Left renal pelvis (tissue), 4 donors: ENCODE measurements around the gene TESK2. TPM values are rescaled to one million over a fixed set of nuclear protein-coding genes. Genes with fewer than 3 reads are reported as not detected.

Experiments used
- DNase-seq, 4 donors: peaks; one replicate each; pipeline ENCODE4 v3.0.0-alpha.2; 2013; ENCODE audit warnings: low read depth in 4 of 4, low spot score in 3 of 4
- polyA plus RNA-seq, 4 donors: library from polyadenylated mRNA; unstranded; fragments of 120-200 nt; gene quantifications; one replicate each; pipeline ENCODE4 v1.2.1, GENCODE V29; 2013; ENCODE audit not compliant: insufficient read length in 4 of 4

The TESK2 gene
- polyA plus RNA-seq, 4 donors: 3.5 to 7.1 (median 6.2) TPM

GRCh38 chr1:45340816-45341466 lies 150.0 kb downstream of the TESK2 start:
- no peak for DNase-seq

GRCh38 chr1:45339789-45340558 lies 151.0 kb downstream of the TESK2 start, which contains the start of the genes MUTYH and TOE1:
Gene MUTYH (minus strand): TSS chr1:45340440. CDS start chr1:45334505, 5,935 bp downstream.
Gene TOE1 (plus strand): TSS chr1:45340170. CDS start chr1:45340253, 83 bp downstream.
- peak; percentile 73 to 77 (median 76) for DNase-seq

GRCh38 chr1:45337630-45338325 lies 153.2 kb downstream of the TESK2 start:
- no peak for DNase-seq

GRCh38 chr1:45335855-45336324 lies 155.1 kb downstream of the TESK2 start:
- DNase-seq: no peak

GRCh38 chr1:45334308-45335245 lies 156.4 kb downstream of the TESK2 start:
- no peak for DNase-seq

DNA sequence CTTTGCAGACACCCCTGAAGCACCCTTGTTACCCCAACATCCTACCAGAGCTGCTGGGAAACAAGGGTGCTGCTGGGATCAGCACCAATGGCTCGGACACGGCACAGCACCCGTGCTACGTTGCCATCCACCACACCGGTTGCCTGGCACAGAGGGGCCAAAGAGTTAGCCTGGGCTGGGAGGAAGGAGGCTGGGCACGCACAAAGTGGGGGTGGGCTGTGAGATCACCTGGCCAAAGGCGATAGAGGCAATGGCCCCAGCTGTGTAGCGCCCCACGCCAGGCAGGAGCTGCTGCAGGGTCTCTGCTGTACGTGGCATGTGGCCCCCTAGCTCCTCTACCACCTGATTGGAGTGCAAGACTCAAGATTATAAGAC lies 158.6 kb downstream of the TESK2 start:
- DNase-seq: no peak

DNA sequence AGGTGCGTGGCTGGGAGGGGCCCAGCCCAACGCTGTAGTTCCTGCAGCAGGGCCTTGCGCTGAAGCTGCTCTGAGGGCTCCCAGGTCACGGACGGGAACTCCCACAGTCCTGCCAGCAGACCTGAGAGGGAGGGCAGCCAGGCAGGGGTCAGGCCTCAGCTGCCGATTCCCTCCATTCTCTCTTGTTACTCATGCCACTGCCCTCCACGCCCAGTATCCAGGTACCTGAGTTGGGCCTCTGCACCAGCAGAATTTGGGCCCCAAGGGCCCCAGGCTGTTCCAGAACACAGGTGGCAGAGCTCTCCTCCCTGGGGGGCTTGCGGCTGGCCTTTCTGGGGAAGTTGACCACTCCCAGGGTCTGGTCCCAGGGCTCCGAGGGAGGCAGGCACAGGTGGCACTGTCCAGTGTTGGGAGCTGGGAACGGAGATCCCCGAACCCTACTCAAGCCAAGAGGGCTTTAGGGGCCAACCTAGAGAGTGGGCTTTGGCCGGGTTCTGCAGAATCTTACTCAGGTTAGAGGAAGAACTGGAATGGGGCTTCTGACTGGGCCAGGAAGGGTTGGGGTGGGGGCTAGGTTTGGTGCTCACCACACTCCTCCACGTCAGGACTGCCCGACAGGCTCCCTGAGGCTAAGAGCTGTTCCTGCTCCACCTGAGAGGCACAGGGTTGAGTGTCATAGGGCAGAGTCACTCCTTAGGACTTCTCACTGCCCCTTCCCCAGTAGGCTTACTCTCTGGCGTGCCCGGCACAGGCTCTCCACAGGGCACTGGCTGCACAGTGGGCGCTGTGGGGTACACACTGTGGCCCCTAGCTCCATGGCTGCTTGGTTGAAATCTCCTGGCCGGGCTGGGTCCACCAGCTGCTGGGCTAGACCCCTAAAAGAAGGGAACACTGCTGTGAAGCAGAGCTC lies 159.3 kb downstream of the TESK2 start:
- DNase-seq: no peak

DNA sequence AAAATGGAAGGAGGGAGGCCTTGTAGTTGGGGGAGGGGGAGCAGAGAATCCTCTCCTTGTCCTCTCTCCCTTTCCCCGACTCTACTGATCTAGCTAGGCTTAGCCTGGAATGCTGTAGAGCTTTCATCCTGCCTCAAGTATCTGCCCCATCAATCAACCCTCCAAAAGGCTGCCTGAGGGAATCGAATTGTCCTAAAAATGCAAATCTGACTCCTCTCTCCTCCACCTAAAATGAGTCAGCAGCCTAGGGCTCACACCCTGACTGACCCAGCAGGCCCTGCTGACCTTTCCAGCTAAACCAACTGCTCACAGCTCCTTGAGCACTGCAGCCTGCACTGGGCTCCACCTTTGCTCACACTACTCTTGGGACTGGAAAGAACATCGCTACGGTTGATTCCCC lies 161.5 kb downstream of the TESK2 start:
- DNase-seq: no peak

- no peak for DNase-seq
These were observed 162.3 kb downstream of the TESK2 start for GRCh38 chr1:45328680-45329079.

GRCh38 chr1:45327644-45328515 lies 163.1 kb downstream of the TESK2 start:
- no peak for DNase-seq

- DNase-seq: peak; percentile 67 to 76 (median 75)
These were observed 164.0 kb downstream of the TESK2 start, which contains the start of gene HPDL for GRCh38 chr1:45326627-45327623. Gene HPDL (plus strand): TSS chr1:45326895. CDS start chr1:45327149, 254 bp downstream.

- no peak for DNase-seq
These were observed 165.0 kb downstream of the TESK2 start for GRCh38 chr1:45325851-45326506.

DNA sequence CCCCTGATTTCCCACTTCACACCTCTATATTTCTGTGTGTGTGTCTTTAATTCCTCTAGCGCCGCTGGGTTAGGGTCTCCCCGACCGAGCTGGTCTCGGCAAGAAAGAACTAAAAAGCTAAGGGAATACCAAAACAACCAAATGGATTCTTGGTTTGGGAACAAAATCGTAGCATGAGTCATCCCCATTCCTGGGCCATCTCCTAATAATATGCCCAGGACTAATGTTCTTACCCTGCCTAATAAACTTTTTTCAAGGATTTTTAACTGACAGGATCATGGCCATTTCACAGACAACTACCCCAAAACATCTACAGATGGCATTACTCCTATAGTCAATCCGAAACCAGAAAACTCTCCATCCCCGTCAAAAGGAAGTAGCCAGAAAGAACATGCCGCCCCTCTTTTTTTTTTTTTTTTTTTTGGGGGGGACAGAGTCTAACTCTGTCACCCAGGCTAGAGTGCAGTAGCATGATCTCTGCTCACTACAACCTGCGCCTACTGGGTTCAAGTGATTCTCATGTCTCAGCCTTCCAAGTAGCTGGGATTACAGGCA lies 168.4 kb downstream of the TESK2 start:
- no peak for DNase-seq

DNA sequence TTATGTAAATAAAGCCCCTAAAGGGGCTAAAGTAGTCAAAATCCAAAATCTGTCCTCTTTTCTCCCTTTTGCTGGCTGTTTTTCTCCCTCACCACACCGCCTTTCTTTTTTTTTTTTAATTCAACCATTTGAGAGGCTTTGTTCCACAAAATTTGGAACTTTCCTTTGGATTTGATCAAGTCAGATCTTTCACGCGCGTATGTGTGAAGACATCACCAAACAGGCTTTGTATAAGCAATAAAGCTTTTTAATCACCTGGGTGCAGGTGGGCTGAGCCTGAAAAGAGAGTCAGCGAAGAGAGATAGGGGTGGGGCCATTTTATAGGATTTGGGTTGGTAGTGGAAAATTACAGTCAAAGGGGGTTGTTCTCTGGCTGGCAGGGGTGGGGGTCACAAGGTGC lies 169.5 kb downstream of the TESK2 start:
- DNase-seq: no peak

DNA sequence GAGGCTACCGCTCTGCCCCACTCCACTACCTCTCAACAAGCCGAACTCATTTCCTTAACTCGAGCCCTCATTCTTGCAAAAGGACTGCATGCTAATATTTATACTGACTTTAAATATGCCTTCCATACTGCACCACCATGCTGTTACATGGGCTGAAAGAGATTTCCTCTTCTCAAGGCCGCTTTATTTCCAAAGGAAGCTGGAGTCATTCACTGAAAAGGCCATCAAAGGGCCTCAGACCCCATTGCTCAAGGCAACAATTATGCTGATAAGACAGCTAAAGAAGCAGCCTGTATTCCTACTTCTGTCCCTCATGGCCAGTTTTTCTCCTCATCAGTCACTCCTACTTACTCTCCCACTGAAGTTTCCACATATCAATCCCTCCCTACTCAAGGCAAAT lies 171.2 kb downstream of the TESK2 start:
- no peak for DNase-seq

- no peak for DNase-seq
These were observed 173.8 kb downstream of the TESK2 start for GRCh38 chr1:45317166-45317565.
